ENCODE results near the gene KBTBD4. TPM values are rescaled to one million over a fixed set of nuclear protein-coding genes. Genes with fewer than 3 reads are reported as not detected.

KBTBD4 gene
- polyA plus RNA-seq, 2 of the 4 experiments (the other 2 are of a cell fraction) = 21.0 to 22.8 TPM

- Histone ChIP-seq H3K4me3 (no peak overlapping the region), H3K27ac (no peak overlapping the region), H3K4me2 (no peak overlapping the region; the same call in 2 of the 3 replicates), H3K9me3 (no peaks in the 10 kb centered on the region), H3K4me1 (peaks cover 8% of the 10 kb centered on the region; the same call in 1 of the 3 replicates)
- ChIA-PET CTCF (no interaction called here), POLR2A (interaction anchor here (0.5 kb wide), 1 partner anchor 24 kb away, joined by 3 read pairs; no protein-coding TSS in a partner anchor)
- ATAC-seq (no peak), FAIRE-seq (no peak), DNase-seq (ENCODE audit: low read depth in 1 of 2, low spot score in 1 of 2) (no peak)
- no peak for TF ChIP-seq NR3C1 (IDR thresholded peaks at IDR 0.05)
- TF ChIP-seq E2F6 (IDR thresholded peaks at IDR 0.05; ENCODE audit: borderline replicate concordance, low read depth) = no peak
- TF ChIP-seq MYC (IDR thresholded peaks at IDR 0.05; ENCODE audit: borderline replicate concordance, low read length) = no peak
- no peak for TF ChIP-seq EHMT2 (IDR thresholded peaks at IDR 0.05; ENCODE audit: low read depth)
- TF ChIP-seq FOSL2 (IDR thresholded peaks at IDR 0.05) = no peak
- no peak for TF ChIP-seq FOSL2 (CRISPR knock-in tag; IDR thresholded peaks at IDR 0.05)
- WGBS (ENCODE audit: missing lambda C conversion rate) = 44% methylated on average over 2 of the region's 2 CpGs
These were observed 14.2 kb upstream of the KBTBD4 start for GRCh38 chr11:47592970-47593369.

GRCh38 chr11:47592251-47592650 is 13.5 kb upstream of the KBTBD4 start:
- no peak for TF ChIP-seq SREBF2 (IDR thresholded peaks at IDR 0.05)
- TF ChIP-seq FOSL2 (IDR thresholded peaks at IDR 0.05) = no peak
- TF ChIP-seq FOSL2 (CRISPR knock-in tag; IDR thresholded peaks at IDR 0.05) = no peak
- TF ChIP-seq MAX (IDR thresholded peaks at IDR 0.05) = no peak
- no peak for TF ChIP-seq RCOR1 (IDR thresholded peaks at IDR 0.05; ENCODE audit: low read depth, low read length)
- no peak for TF ChIP-seq TFCP2L1 (CRISPR knock-in tag; IDR thresholded peaks at IDR 0.05)
- TF ChIP-seq USF2 (IDR thresholded peaks at IDR 0.05) = no peak
- TF ChIP-seq RFX5 (IDR thresholded peaks at IDR 0.05) = no peak
- no peak for TF ChIP-seq POLR2AphosphoS2 (conservative IDR thresholded peaks at IDR 0.05; ENCODE audit: low read length)
- TF ChIP-seq MAZ (IDR thresholded peaks at IDR 0.05; ENCODE audit: borderline replicate concordance, low read depth, low read length) = no peak
- no peak for TF ChIP-seq ZFP36 (IDR thresholded peaks at IDR 0.05; ENCODE audit: borderline replicate concordance, partially characterized antibody)
- TF ChIP-seq KDM1A (IDR thresholded peaks at IDR 0.05; ENCODE audit: low read depth) = no peak
- TF ChIP-seq PHF8 (IDR thresholded peaks at IDR 0.05; ENCODE audit: borderline replicate concordance, low read depth) = no peak
- no peak for TF ChIP-seq CBX8 (IDR thresholded peaks at IDR 0.05)
- no peak for TF ChIP-seq ZNF302 (CRISPR knock-in tag; IDR thresholded peaks at IDR 0.05)
- no peak for TF ChIP-seq REST (IDR thresholded peaks at IDR 0.05)
- no peak for TF ChIP-seq HES2 (IDR thresholded peaks at IDR 0.05)
- H3K4me1 ChIP-seq = peaks cover 8% of the 10 kb centered on the region; the same call in 1 of the 3 replicates
- no peak for FAIRE-seq
- H3K4me2 ChIP-seq = no peak overlapping the region
- H3K9me3 ChIP-seq = no peaks in the 10 kb centered on the region
- 66% methylated on average over 4 of the region's 4 CpGs for WGBS (ENCODE audit: missing lambda C conversion rate)
- DNase-seq (ENCODE audit: low read depth in 1 of 2, low spot score in 1 of 2) = no peak
- H3K4me3 ChIP-seq = no peak overlapping the region
- no peak overlapping the region for H3K27ac ChIP-seq
- ChIA-PET POLR2A (no interaction called here), CTCF (interaction anchor here (1.1 kb wide), 1 partner anchor 113 kb away, joined by 4 read pairs; no protein-coding TSS in a partner anchor)
- ATAC-seq = no peak
